Parathyroid adenoma (tissue), 2 donors: ENCODE measurements around the gene USP3.

Experiments used
- H2AFZ ChIP-seq: fragments of 300-600 bp; sonication (generic); one replicate; pipeline ENCODE4 v1.7.0; 2017; ENCODE audit warnings: antibody characterized with exemption, mild to moderate bottlenecking
- H3K27ac ChIP-seq: fragments of 300-600 bp; sonication (generic); one replicate; pipeline ENCODE4 v1.7.0; 2017
- H3K27me3 ChIP-seq: fragments of 300-600 bp; sonication (generic); one replicate; pipeline ENCODE4 v1.7.0; 2017; ENCODE audit warnings: low read length; ENCODE audit not compliant: control insufficient read depth, insufficient read depth
- H3K36me3 ChIP-seq: fragments of 300-600 bp; sonication (generic); one replicate; pipeline ENCODE4 v1.7.0; 2017; ENCODE audit warnings: low read length; ENCODE audit not compliant: control insufficient read depth, insufficient read depth
- H3K4me1 ChIP-seq: fragments of 300-600 bp; sonication (generic); one replicate; pipeline ENCODE4 v1.7.0; 2017; ENCODE audit warnings: control low read depth
- H3K4me2 ChIP-seq: fragments of 300-600 bp; sonication (generic); one replicate; pipeline ENCODE4 v1.7.0; 2017; ENCODE audit warnings: low read length
- H3K4me3 ChIP-seq: fragments of 300-600 bp; sonication (generic); one replicate; pipeline ENCODE4 v1.7.0; 2017; ENCODE audit warnings: low read depth, low read length
- H3K79me2 ChIP-seq: fragments of 300-600 bp; sonication (generic); one replicate; pipeline ENCODE4 v1.7.0; 2017; ENCODE audit warnings: control low read depth
- H3K9ac ChIP-seq: fragments of 300-600 bp; sonication (generic); one replicate; pipeline ENCODE4 v1.7.0; 2017; ENCODE audit warnings: mild to moderate bottlenecking
- H3K9me3 ChIP-seq: fragments of 300-600 bp; sonication (generic); one replicate; pipeline ENCODE4 v1.7.0; 2017; ENCODE audit warnings: low read length; ENCODE audit not compliant: control insufficient read depth
- CTCF ChIP-seq: fragments of 300-600 bp; sonication (generic); IDR thresholded peaks from one replicate; pipeline ENCODE4 v1.7.0; 2017; ENCODE audit warnings: antibody characterized with exemption, mild to moderate bottlenecking
- donor health status: primary hyperparathyroidism.

The USP3 gene

GRCh38 chr15:63474810-63475316 is 29.5 kb upstream of the USP3 start:
- Histone ChIP-seq H3K79me2 (no peaks in the 10 kb centered on the region), H3K27me3 (no peaks in the 10 kb centered on the region), H3K4me2 (no peak overlapping the region), H3K27ac (no peak overlapping the region), H3K36me3 (no peaks in the 10 kb centered on the region), H3K4me1 (no peaks in the 10 kb centered on the region), H3K4me3 (no peak overlapping the region), H2AFZ (no peak overlapping the region), H3K9me3 (no peaks in the 10 kb centered on the region), H3K9ac (no peak overlapping the region)
- TF ChIP-seq CTCF = no peak

GRCh38 chr15:63475707-63476106 is 28.7 kb upstream of the USP3 start:
- Histone ChIP-seq H3K27ac (no peak overlapping the region), H3K79me2 (no peaks in the 10 kb centered on the region), H3K27me3 (no peaks in the 10 kb centered on the region), H3K9ac (no peak overlapping the region), H3K4me1 (no peaks in the 10 kb centered on the region), H3K4me3 (no peak overlapping the region), H3K9me3 (no peaks in the 10 kb centered on the region), H2AFZ (no peak overlapping the region), H3K4me2 (no peak overlapping the region), H3K36me3 (no peaks in the 10 kb centered on the region)
- no peak for TF ChIP-seq CTCF

- no peaks in the 10 kb centered on the region for H3K9me3 ChIP-seq
- no peaks in the 10 kb centered on the region for H3K4me1 ChIP-seq
- H3K27ac ChIP-seq = no peak overlapping the region
- H3K4me3 ChIP-seq = no peak overlapping the region
- H3K27me3 ChIP-seq = no peaks in the 10 kb centered on the region
- no peak overlapping the region for H3K9ac ChIP-seq
- no peaks in the 10 kb centered on the region for H3K79me2 ChIP-seq
- TF ChIP-seq CTCF = no peak
- H2AFZ ChIP-seq = no peak overlapping the region
- H3K36me3 ChIP-seq = no peaks in the 10 kb centered on the region
- no peak overlapping the region for H3K4me2 ChIP-seq
Measured at GRCh38 chr15:63476229-63476632, 28.2 kb upstream of the USP3 start.

- no peak for TF ChIP-seq CTCF
- Histone ChIP-seq H3K4me2 (no peak overlapping the region), H3K27ac (no peak overlapping the region), H3K4me1 (no peaks in the 10 kb centered on the region), H3K4me3 (no peak overlapping the region), H3K36me3 (no peaks in the 10 kb centered on the region), H3K27me3 (no peaks in the 10 kb centered on the region), H3K9me3 (no peaks in the 10 kb centered on the region), H3K79me2 (no peaks in the 10 kb centered on the region), H3K9ac (no peak overlapping the region), H2AFZ (no peak overlapping the region)
Measured at GRCh38 chr15:63478243-63478642, 26.1 kb upstream of the USP3 start.

GRCh38 chr15:63480441-63480821 is 24.0 kb upstream of the USP3 start:
- no peaks in the 10 kb centered on the region for H3K27me3 ChIP-seq
- no peaks in the 10 kb centered on the region for H3K9me3 ChIP-seq
- H3K4me2 ChIP-seq = no peak overlapping the region
- H3K4me3 ChIP-seq = no peak overlapping the region
- no peak for TF ChIP-seq CTCF
- H3K79me2 ChIP-seq = no peaks in the 10 kb centered on the region
- no peak overlapping the region for H3K9ac ChIP-seq
- H2AFZ ChIP-seq = no peak overlapping the region
- no peaks in the 10 kb centered on the region for H3K36me3 ChIP-seq
- H3K4me1 ChIP-seq = no peaks in the 10 kb centered on the region
- no peak overlapping the region for H3K27ac ChIP-seq
